Brain microvascular endothelial cell (primary cell): ENCODE data around the gene AHRR.

ENCODE experiments used
- DNase-seq: peaks from one replicate; pipeline ENCODE4 v3.0.0-alpha.2; 2020
- H3K27ac ChIP-seq: fragments of 250-450 bp; sonication (Bioruptor Pico); 2 replicates; pipeline ENCODE4 v1.5.1; 2020; ENCODE audit warnings: mild to moderate bottlenecking, moderate library complexity
- H3K27me3 ChIP-seq: fragments of 250-450 bp; sonication (Bioruptor Pico); replicated peaks from 2 replicates; pipeline ENCODE4 v1.5.1; 2020; ENCODE audit warnings: mild to moderate bottlenecking
- H3K36me3 ChIP-seq: fragments of 250-450 bp; sonication (Bioruptor Pico); replicated peaks from 2 replicates; pipeline ENCODE4 v1.5.1; 2020; ENCODE audit warnings: mild to moderate bottlenecking
- H3K4me3 ChIP-seq: 2 replicates; pipeline ENCODE4 v1.5.1; 2011; ENCODE audit warnings: low read depth, mild to moderate bottlenecking, control low read depth, low read length, moderate library complexity
- CTCF ChIP-seq: IDR thresholded peaks from 2 replicates; pipeline ENCODE4 v1.5.1; 2011; ENCODE audit warnings: low read depth, mild to moderate bottlenecking, moderate library complexity, low read length, control low read depth, inconsistent platforms; ENCODE audit errors: missing control alignments
- in situ Hi-C: cut with HindIII; loops from 2 replicates; pipeline ENCODE4 v1.10.0; 2017; ENCODE audit warnings: low sequenced_read_pairs, low pct_ligation_motif_present

The AHRR gene

GRCh38 chr5:317086-317811 is 4.3 kb upstream of the AHRR start:
- H3K36me3 ChIP-seq, result peaks cover 5% of the 10 kb centered on the region

GRCh38 chr5:318341-318897 is 3.1 kb upstream of the AHRR start:
- DNase-seq, result peak; percentile 58
- in situ Hi-C loops, result no loop called here
- H3K27me3 ChIP-seq, result peaks cover 4% of the 10 kb centered on the region

More at GRCh38 chr5:317086-317811, 4.3 kb upstream of the AHRR start:
- no peak overlapping the region for H3K27ac ChIP-seq
- DNase-seq, result peak; percentile 65
- no peak overlapping the region for H3K4me3 ChIP-seq
- in situ Hi-C loops, result no loop called here
- H3K27me3 ChIP-seq, result peaks cover 4% of the 10 kb centered on the region
- TF ChIP-seq CTCF, result peak; percentile 94

GRCh38 chr5:318931-319601 is 2.4 kb upstream of the AHRR start:
- TF ChIP-seq CTCF, result no peak
- H3K36me3 ChIP-seq, result peaks cover 5% of the 10 kb centered on the region
- H3K27ac ChIP-seq, result no peak overlapping the region
- H3K4me3 ChIP-seq, result no peak overlapping the region
- DNase-seq, result no peak
- in situ Hi-C loops, result no loop called here
- peaks cover 4% of the 10 kb centered on the region for H3K27me3 ChIP-seq

More at GRCh38 chr5:318341-318897, 3.1 kb upstream of the AHRR start:
- Histone ChIP-seq H3K27ac (no peak overlapping the region), H3K36me3 (peaks cover 5% of the 10 kb centered on the region), H3K4me3 (no peak overlapping the region)
- peak; percentile 27 for TF ChIP-seq CTCF

GRCh38 chr5:320524-321229 is 837 bp upstream of the AHRR start:
- Histone ChIP-seq H3K4me3 (peak overlapping the region; percentile 64), H3K27me3 (peaks cover 4% of the 10 kb centered on the region), H3K36me3 (peaks cover 3% of the 10 kb centered on the region), H3K27ac (no peak overlapping the region)
- in situ Hi-C loops, result no loop called here
- DNase-seq, result no peak
- TF ChIP-seq CTCF, result no peak

- Histone ChIP-seq H3K36me3 (peaks cover 3% of the 10 kb centered on the region), H3K27me3 (peaks cover 4% of the 10 kb centered on the region), H3K4me3 (peak overlapping the region; percentile 64), H3K27ac (peak overlapping the region; percentile 57)
- TF ChIP-seq CTCF, result no peak
- in situ Hi-C loops, result no loop called here
- DNase-seq, result no peak
Observed at GRCh38 chr5:321726-322251, 275 bp downstream of the AHRR start.
